AG10803 (cell line): ENCODE measurements around the gene NRGN.

Source experiments
- DNase-seq: peaks from one replicate; pipeline ENCODE4 v3.0.0; 2010; ENCODE audit warnings: low read depth
- H3K4me3 ChIP-seq: 2 replicates; pipeline ENCODE4 v1.5.1; 2011; ENCODE audit warnings: mild to moderate bottlenecking, low read length, control low read depth
- CTCF ChIP-seq: conservative IDR thresholded peaks from 2 replicates; pipeline ENCODE4 v1.5.1; 2011; ENCODE audit warnings: mild to moderate bottlenecking, low read length, control low read depth, inconsistent platforms

NRGN gene

GRCh38 chr11:124747406-124748099 lies 7.8 kb downstream of the NRGN start:
- peak overlapping the region; percentile 81 for H3K4me3 ChIP-seq
- TF ChIP-seq CTCF = no peak
- DNase-seq = no peak

GRCh38 chr11:124748100-124748418 lies 8.3 kb downstream of the NRGN start:
- TF ChIP-seq CTCF = no peak
- DNase-seq = no peak
- no peak overlapping the region for H3K4me3 ChIP-seq

- no peak overlapping the region for H3K4me3 ChIP-seq
- no peak for TF ChIP-seq CTCF
- no peak for DNase-seq
Observed at GRCh38 chr11:124748481-124749343, 9.0 kb downstream of the NRGN start.

- no peak for TF ChIP-seq CTCF
- no peak for DNase-seq
- no peak overlapping the region for H3K4me3 ChIP-seq
Observed at GRCh38 chr11:124749912-124750311, 10.2 kb downstream of the NRGN start.

GRCh38 chr11:124751391-124751740 lies 11.6 kb downstream of the NRGN start:
- DNase-seq = no peak
- no peak overlapping the region for H3K4me3 ChIP-seq
- TF ChIP-seq CTCF = no peak

GRCh38 chr11:124751741-124752470 lies 12.2 kb downstream of the NRGN start, which contains the start of gene VSIG2:
VSIG2 (minus strand) TSS chr11:124752255; CDS start chr11:124752137, 118 bp downstream.
- no peak for DNase-seq

More at GRCh38 chr11:124751741-124752470, 12.2 kb downstream of the NRGN start, which contains the start of gene VSIG2:
- H3K4me3 ChIP-seq = no peak within 1 kb of the TSS
- TF ChIP-seq CTCF = no peak
